HG03135 (cell line): ENCODE measurements around the gene FRZB.
"Not testable (repeated sequence)": the region's sequence is repeated elsewhere in the genome, so short reads cannot be mapped to it uniquely, and the experiment has no call there.

Experiments used
- ATAC-seq: cut with Tn5 transposase; IDR thresholded peaks from one replicate; pipeline ENCODE4 v1.9.1; 2021; ENCODE audit warnings: mild to moderate bottlenecking, moderate library complexity; ENCODE audit not compliant: unreplicated experiment

FRZB gene

GRCh38 chr2:182890773-182891378 lies 24.4 kb upstream of the FRZB start:
- no peak for ATAC-seq

DNA sequence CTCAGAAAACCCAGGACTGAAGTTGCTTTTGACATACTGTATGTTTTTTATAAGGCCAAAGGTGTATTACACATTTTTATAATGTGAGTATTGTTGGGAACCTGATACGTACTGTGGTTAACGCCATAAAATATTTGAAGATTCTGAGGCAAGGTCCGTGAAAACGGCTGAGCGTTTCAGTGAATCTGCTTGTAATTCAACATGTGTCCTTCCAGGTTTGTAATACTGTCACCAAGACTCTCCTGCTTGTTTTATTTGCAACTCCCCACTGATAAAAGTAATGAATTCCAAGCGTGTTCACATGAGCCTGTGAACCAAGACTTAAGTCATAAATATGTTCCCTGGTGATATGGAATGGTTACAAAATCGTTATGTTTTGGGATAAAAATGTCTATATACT lies 23.9 kb upstream of the FRZB start:
- ATAC-seq: no peak

- no peak for ATAC-seq
These were observed 21.4 kb upstream of the FRZB start for GRCh38 chr2:182887753-182888415.

GRCh38 chr2:182887093-182887492 lies 20.7 kb upstream of the FRZB start:
- ATAC-seq: no peak

- ATAC-seq: no peak
These were observed 19.3 kb upstream of the FRZB start for GRCh38 chr2:182885771-182886170.

GRCh38 chr2:182883451-182883850 lies 17.0 kb upstream of the FRZB start:
- ATAC-seq: no peak

GRCh38 chr2:182880100-182880499 lies 13.7 kb upstream of the FRZB start:
- ATAC-seq: not testable (repeated sequence)

GRCh38 chr2:182876653-182877052 lies 10.2 kb upstream of the FRZB start:
- ATAC-seq: not testable (repeated sequence)

- no peak for ATAC-seq
These were observed 3.8 kb upstream of the FRZB start for GRCh38 chr2:182870227-182870626.

DNA sequence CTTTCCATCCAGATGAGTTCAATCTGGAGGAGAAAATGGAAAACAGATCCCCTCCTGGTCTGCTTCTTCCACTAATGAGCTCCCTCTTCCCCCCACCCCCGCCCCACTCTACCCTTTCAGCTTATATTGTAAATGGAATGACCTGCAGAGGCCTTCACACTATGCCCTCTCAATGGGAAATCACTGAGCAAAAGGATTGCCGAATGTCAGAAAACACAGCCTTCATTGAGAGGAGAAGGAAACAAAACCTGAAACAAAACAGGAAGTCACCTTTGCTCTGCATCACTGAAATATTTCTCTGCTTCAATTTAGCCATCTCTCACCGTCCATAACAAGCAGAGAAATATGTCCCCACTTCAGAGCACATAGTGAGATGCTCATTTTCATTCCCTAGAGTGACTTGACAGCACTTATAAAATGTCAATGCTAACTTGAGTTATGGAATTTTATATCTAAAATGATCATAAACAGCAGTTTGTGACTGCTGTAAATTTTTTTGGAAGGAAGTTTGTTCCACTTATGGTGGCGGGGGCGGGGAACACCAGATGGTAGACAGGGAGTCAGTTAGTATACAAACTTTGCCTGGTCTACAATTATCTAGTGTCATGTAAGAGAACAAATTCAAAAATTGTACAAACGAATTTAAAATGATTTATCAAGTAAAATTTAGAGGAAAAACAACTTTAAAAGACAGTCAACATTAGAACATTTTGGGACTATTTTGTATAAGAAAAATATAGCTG lies 1.8 kb upstream of the FRZB start:
- ATAC-seq: no peak

GRCh38 chr2:182867426-182868053 lies 1.1 kb upstream of the FRZB start:
- no peak for ATAC-seq

- no peak for ATAC-seq
These were observed 359 bp downstream of the FRZB start for GRCh38 chr2:182866095-182866460.

GRCh38 chr2:182864949-182865570 lies 1.4 kb downstream of the FRZB start:
- ATAC-seq: no peak

GRCh38 chr2:182863642-182864041 lies 2.8 kb downstream of the FRZB start:
- ATAC-seq: no peak

DNA sequence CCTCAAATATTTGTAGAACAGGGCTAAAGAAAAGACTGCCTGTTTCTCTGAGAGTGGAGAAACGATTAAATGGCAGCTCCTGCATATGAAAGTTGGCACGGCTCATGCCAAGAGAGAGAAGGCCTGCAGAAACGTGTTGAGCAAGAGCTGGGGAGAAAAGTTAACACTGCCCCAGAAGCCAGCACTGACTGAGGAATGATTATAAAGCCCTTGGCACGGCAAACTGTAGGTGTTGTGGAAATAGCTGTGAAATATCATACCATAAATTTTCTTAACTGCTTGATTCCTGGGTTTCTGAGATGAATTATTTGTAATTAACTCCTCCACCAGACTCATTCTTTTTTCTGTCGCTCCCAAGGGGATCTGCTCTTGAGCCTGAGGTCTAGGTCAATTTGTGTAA lies 4.3 kb downstream of the FRZB start:
- ATAC-seq: no peak

DNA sequence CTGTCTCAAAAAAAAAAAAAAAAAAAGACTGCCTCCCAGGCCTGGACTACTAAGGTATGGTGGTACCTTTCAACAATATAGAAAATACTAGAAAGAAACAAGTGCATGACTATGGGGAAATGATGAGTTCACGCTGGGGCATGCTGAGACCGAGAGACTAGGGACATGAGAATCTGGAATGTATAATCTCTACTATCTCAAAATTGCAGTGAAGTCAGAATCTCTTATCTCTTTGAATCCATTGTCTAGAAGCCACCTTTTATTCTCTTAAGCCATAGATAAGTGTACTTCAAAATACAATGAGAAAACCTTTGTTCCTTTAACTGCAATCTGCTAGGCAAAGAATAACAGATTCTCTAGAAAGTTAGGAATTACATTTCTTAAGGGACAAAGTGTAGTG lies 5.6 kb downstream of the FRZB start:
- no peak for ATAC-seq

DNA sequence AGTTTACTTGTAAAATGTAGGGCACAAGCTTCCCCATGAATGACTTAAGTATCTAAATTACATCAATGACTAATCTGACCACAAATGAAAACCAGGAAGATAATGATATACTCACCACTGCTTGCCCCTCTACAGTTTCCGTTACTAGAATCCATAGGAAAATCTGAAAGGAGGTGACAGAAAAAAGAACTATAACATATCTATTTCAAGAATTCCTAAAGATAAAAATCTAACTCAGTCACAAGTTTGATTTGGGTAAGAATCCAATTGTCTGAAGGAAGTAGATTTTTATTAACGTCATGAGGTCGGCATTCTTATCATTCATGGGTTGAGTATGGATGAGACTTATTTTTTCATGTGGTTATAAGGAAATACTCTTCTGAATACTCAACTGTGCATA lies 7.8 kb downstream of the FRZB start:
- no peak for ATAC-seq

DNA sequence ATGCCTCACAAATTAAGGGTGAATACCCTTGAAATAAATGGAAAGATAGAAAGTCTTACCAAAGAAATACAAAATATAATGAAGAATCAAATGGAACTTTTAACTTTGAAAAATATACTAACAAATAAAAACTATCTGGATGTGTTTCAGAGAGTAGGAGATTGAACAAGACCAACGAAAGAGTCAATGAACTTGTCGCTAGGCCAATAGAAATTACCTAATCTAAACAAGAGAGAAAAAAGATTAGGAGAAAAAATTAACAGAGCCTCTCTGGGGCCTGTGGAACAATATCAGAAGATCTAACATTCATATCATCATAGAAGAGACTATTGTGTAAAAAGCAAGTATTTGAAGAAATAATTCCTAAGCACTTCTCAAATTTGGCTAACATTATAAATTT lies 11.1 kb downstream of the FRZB start:
- ATAC-seq: no peak

DNA sequence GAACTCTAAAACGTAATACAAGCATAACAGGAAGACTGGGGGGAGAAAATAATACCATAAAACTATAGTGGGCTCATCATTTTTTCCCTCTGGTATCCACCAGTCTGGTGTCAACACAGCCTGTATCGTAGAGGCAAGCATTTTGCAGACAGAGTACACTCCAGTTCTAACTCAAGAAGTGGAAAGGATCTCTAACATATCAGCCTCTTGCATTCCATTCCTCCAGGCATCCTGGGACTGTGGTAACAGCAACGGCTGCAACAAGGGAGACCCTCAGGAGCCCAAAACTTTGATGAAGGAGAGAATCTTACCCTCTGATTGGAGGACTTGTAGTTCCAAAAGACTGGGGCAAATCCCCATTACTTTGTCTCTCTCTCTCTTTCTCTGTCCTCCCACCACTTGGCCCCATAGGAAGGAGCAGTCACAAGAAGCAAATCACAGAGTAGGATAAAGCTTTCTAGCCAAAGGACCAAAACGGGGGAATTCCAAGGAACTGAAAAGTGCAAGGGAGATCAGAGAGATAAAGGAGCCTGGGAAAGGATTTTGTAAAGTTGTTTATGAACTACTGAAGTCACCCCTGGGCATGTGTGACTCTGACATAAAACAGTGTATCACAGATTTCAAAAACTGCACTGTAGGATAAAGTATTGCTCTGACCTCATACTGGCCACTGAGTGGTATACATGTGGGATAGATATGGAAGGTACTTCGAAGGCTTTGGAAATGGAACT lies 11.9 kb downstream of the FRZB start:
- ATAC-seq: no peak

GRCh38 chr2:182852801-182853200 lies 13.6 kb downstream of the FRZB start:
- ATAC-seq: no peak

- no peak for ATAC-seq
These were observed 14.3 kb downstream of the FRZB start for GRCh38 chr2:182852090-182852489.
